GM10248 (cell line): Measurements from ENCODE around the gene HAT1.
A peak's percentile ranks its signal among the peaks of the same experiment; 100 is the strongest.

Experiments
- CTCF ChIA-PET: fragments of 300-600 bp; sonication (Branson Sonifier 250); formaldehyde crosslinking; extraction: SDS; loops from one replicate; lab custom pipeline; 2021; ENCODE audit warnings: antibody characterized with exemption; lab: Yijun Ruan, JAX
- POLR2A ChIA-PET: fragments of 350-650 bp; sonication (Branson Sonifier 250); formaldehyde crosslinking; extraction: SDS; loops from one replicate; lab custom pipeline; 2020; ENCODE audit warnings: antibody characterized with exemption; lab: Yijun Ruan, JAX
- DNase-seq: peaks from one replicate; pipeline ENCODE4 v3.0.0; 2012; ENCODE audit errors: extremely low spot score
- CTCF ChIP-seq: IDR thresholded peaks from 2 replicates; pipeline ENCODE4 v1.5.1; 2012; ENCODE audit warnings: mild to moderate bottlenecking, low read depth; ENCODE audit errors: extremely low read depth, missing control alignments, control extremely low read depth

HAT1 gene

GRCh38 chr2:171922230-171923022 lies at the start of gene HAT1:
Gene HAT1 (plus strand): TSS chr2:171922461. CDS start chr2:171922501, 40 bp downstream.
- ChIA-PET CTCF (interaction anchor here (1.0 to 3.2 kb wide), 6 partner anchors 9 to 218 kb away, joined by 3 to 14 read pairs (median 5); partner anchors contain the start of gene SLC25A12), POLR2A (interaction anchor here (0.6 to 0.8 kb wide), 5 partner anchors 9 to 597 kb away, joined by 3 to 4 read pairs (median 3); partner anchors contain the start of gene SLC25A12)
- TF ChIP-seq CTCF: no peak
- DNase-seq: peak; percentile 98

- no peak for DNase-seq
- no peak for TF ChIP-seq CTCF
- CTCF ChIA-PET: no interaction called here
- POLR2A ChIA-PET: no interaction called here
Measured at GRCh38 chr2:171874517-171874916, 47.7 kb upstream of the HAT1 start.

GRCh38 chr2:171874963-171875362 lies 47.3 kb upstream of the HAT1 start:
- no peak for TF ChIP-seq CTCF
- ChIA-PET POLR2A (no interaction called here), CTCF (no interaction called here)
- DNase-seq: no peak

GRCh38 chr2:171878481-171878993 lies 43.7 kb upstream of the HAT1 start:
- ChIA-PET POLR2A (no interaction called here), CTCF (interaction anchor here (1.3 to 1.5 kb wide), 3 partner anchors 10 to 16 kb away, joined by 3 to 6 read pairs (median 4); no protein-coding TSS in a partner anchor)
- no peak for DNase-seq
- TF ChIP-seq CTCF: no peak

DNA sequence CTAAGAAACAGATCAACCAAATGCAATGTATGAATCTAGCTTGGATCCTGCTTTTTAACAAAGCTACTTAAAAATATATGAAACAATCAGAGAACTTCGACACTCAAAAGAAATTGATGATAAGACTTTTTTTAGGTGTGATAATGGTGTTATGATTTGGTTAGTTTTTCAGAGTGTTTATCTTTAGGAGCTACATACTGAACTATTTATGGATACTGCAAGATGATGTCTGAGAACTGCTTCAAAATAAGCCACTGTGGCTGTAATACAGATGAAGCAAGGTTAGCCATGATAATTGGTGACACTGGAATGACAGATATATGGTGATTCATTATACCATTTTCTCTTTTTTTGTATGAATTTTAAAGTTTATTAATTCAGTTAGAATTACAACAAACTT lies 42.4 kb upstream of the HAT1 start:
- no peak for TF ChIP-seq CTCF
- ChIA-PET POLR2A (no interaction called here), CTCF (interaction anchor here (0.7 to 1.5 kb wide), 5 partner anchors 8 to 43 kb away, joined by 3 to 6 read pairs (median 3); no protein-coding TSS in a partner anchor)
- DNase-seq: no peak

DNA sequence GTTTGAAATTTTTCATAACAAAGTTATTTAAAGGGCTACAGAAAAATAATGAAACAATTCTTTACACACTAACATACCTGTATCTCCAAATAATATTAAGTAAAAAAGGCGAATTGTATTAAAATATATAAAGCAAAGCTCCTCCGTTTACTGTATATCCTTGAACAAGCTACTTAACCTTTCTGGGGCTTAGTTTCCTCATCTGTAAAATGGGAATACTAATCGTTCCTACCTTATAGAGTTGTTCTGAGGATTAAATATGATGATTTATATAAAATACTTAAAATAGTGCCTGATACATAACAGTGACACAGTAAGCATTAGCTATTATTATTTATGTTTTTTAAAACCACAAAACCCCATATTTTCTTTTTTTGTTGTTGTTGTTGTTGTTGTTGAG lies 41.5 kb upstream of the HAT1 start:
- no peak for TF ChIP-seq CTCF
- POLR2A ChIA-PET: no interaction called here
- DNase-seq: no peak
- CTCF ChIA-PET: interaction anchor here (1.1 to 3.4 kb wide), 5 partner anchors 9 to 33 kb away, joined by 3 to 17 read pairs (median 3); no protein-coding TSS in a partner anchor
